Endothelial cell of umbilical vein (primary cell): ENCODE results near the gene KIAA0232. TPM values are rescaled to one million over a fixed set of nuclear protein-coding genes. Genes with fewer than 3 reads are reported as not detected.
A peak's percentile ranks its signal among the peaks of the same experiment; 100 is the strongest.

Experiments used
- BruUV-seq: library from RNA; stranded (reverse); fragments of 400-500 nt; replicated peaks from 2 replicates; lab custom pipeline; 2021; lab: Mats Ljungman, UMichigan
- CTCF ChIA-PET: fragments of 300-600, 350-600 bp; sonication (Branson Sonifier 250); formaldehyde crosslinking; loops from one replicate; lab custom pipeline; 2021; ENCODE audit warnings: antibody characterized with exemption, inconsistent platforms; lab: Charles Lee
- POLR2A ChIA-PET: fragments of 300-600, 350-600 bp; sonication (Branson Sonifier 250); formaldehyde crosslinking; loops from one replicate; lab custom pipeline; 2021; ENCODE audit warnings: antibody characterized with exemption, inconsistent platforms; lab: Charles Lee
- DNase-seq: peaks from one replicate; pipeline ENCODE4 v3.0.0-alpha.2; 2011; ENCODE audit warnings: low read depth, low spot score
- FAIRE-seq: peaks from 2 replicates; lab custom pipeline; 2011; peaks lifted over from hg19 to GRCh38; lab: Jason Lieb, UNC
- H2AFZ ChIP-seq: 2 replicates; pipeline ENCODE4 v1.6.0; 2012; ENCODE audit warnings: low read depth, low read length, control low read depth, inconsistent platforms
- H3K27ac ChIP-seq: 2 replicates; pipeline ENCODE4 v1.5.1; 2011; ENCODE audit warnings: low read depth, mild to moderate bottlenecking, control low read depth, low read length, moderate library complexity; ENCODE audit not compliant: insufficient read depth
- H3K27me3 ChIP-seq, 2 experiments: 2 replicates each; pipeline versions ENCODE4 v1.6.0 to v1.6.1; 2011; ENCODE audit warnings: low read length in 2 of 2, mixed read lengths in 1 of 2; ENCODE audit not compliant: control insufficient read depth in 2 of 2, insufficient read depth in 2 of 2
- H3K36me3 ChIP-seq, 2 experiments: 2 replicates in 1 of 2; 3 replicates in 1 of 2; pipeline ENCODE4 v1.5.1; 2011; ENCODE audit warnings: low read length in 2 of 2, mild to moderate bottlenecking in 1 of 2, moderate library complexity in 1 of 2; ENCODE audit not compliant: control insufficient read depth in 2 of 2, insufficient read depth in 2 of 2; ENCODE audit errors: extremely low read depth in 1 of 2
- H3K4me1 ChIP-seq: 3 replicates; pipeline ENCODE4 v1.5.1; 2011; ENCODE audit warnings: mild to moderate bottlenecking, low read length; ENCODE audit not compliant: control insufficient read depth, insufficient read depth; ENCODE audit errors: extremely low read depth
- H3K4me2 ChIP-seq: 2 replicates; pipeline ENCODE4 v1.6.1; 2011; ENCODE audit warnings: low read length, control low read depth, mixed read lengths; ENCODE audit not compliant: insufficient read depth
- H3K4me3 ChIP-seq, 3 experiments: fragments of 200-600 bp in 1 of 3; sonication (generic), shearing (Covaris generic) in 1 of 3; replicated peaks in 1 of 3; 2 replicates each; pipeline ENCODE4 v1.5.1; 2011 to 2016; ENCODE audit warnings: control low read depth in 3 of 3, low read length in 3 of 3, mild to moderate bottlenecking in 2 of 3, inconsistent platforms in 1 of 3, low read depth in 1 of 3, moderate library complexity in 1 of 3; ENCODE audit not compliant: insufficient read depth in 1 of 3
- H3K79me2 ChIP-seq: 2 replicates; pipeline ENCODE4 v1.6.0; 2012; ENCODE audit warnings: low read length, inconsistent platforms; ENCODE audit not compliant: control insufficient read depth, insufficient read depth
- H3K9ac ChIP-seq: replicated peaks from 2 replicates; pipeline ENCODE3; 2011; ENCODE audit warnings: low read length, control low read depth; ENCODE audit not compliant: insufficient read depth; ENCODE audit errors: extremely low read depth
- H3K9me1 ChIP-seq: replicated peaks from 3 replicates; pipeline ENCODE4 v1.6.0; 2011; ENCODE audit warnings: mild to moderate bottlenecking, low read length; ENCODE audit not compliant: control insufficient read depth, insufficient read depth; ENCODE audit errors: extremely low read depth
- H3K9me3 ChIP-seq: replicated peaks from 2 replicates; pipeline ENCODE4 v1.5.1; 2012; ENCODE audit warnings: low read length, inconsistent platforms; ENCODE audit not compliant: control insufficient read depth, insufficient read depth
- H4K20me1 ChIP-seq: replicated peaks from 2 replicates; pipeline ENCODE3; 2011; ENCODE audit warnings: mild to moderate bottlenecking, low read length; ENCODE audit not compliant: control insufficient read depth, insufficient read depth; ENCODE audit errors: extremely low read depth
- EZH2 ChIP-seq: IDR thresholded peaks from 2 replicates; pipeline ENCODE4 v1.6.1; 2012; ENCODE audit warnings: borderline replicate concordance, low read depth, mild to moderate bottlenecking, moderate library complexity, low read length, inconsistent platforms; ENCODE audit not compliant: severe bottlenecking
- FOS ChIP-seq: IDR thresholded peaks from 2 replicates; pipeline ENCODE4 v1.6.1; 2011; ENCODE audit warnings: mild to moderate bottlenecking, low read length, moderate library complexity, borderline replicate concordance; ENCODE audit not compliant: insufficient read depth
- GATA2 ChIP-seq: IDR thresholded peaks from 2 replicates; pipeline ENCODE4 v1.7.0; 2011; ENCODE audit warnings: low read depth, mild to moderate bottlenecking, moderate library complexity, mixed read lengths, low read length; ENCODE audit not compliant: insufficient read length, insufficient read depth
- JUN ChIP-seq: IDR thresholded peaks from 2 replicates; pipeline ENCODE4 v1.6.1; 2011; ENCODE audit warnings: borderline replicate concordance, low read depth; ENCODE audit not compliant: insufficient read length, insufficient read depth
- POLR2A ChIP-seq: IDR thresholded peaks from 2 replicates; pipeline ENCODE4 v1.6.1; 2012; ENCODE audit warnings: low read depth, mild to moderate bottlenecking, control low read depth, low read length
- POLR2AphosphoS5 ChIP-seq: IDR thresholded peaks from 2 replicates; pipeline ENCODE4 v1.6.1; 2012; ENCODE audit warnings: low read depth, mild to moderate bottlenecking, control low read depth, low read length, moderate library complexity; ENCODE audit not compliant: insufficient read depth
- dilution Hi-C: fragments of 300-500 bp; cut with MboI; formaldehyde crosslinking; loops from one replicate; pipeline ENCODE4 v1.15.0; 2019; ENCODE audit warnings: low sequenced_read_pairs; ENCODE audit not compliant: extremely low pct_ligation_motif_present
- intact Hi-C: fragments of 100-400 bp; cut with micrococcal nuclease; formaldehyde crosslinking; loops from one replicate; pipeline ENCODE4 v1.10.0; 2022
- polyA plus RNA-seq, 4 experiments: library from polyadenylated mRNA; depleted of rRNA in 3 of 4; stranded (reverse) in 3 of 4; unstranded in 1 of 4; fragments of >200 nt; gene quantifications; 2 replicates each; pipeline versions ENCODE4 v1.2.1 to v1.2.3, GENCODE V29; 2011 to 2012; ENCODE audit warnings: missing spikeins in 1 of 4
- total RNA-seq: library from RNA; stranded (reverse); gene quantifications from 2 replicates; pipeline ENCODE4 v1.2.3, GENCODE V29; 2021
- TF ChIP-seq, protein P1 (sequence below), 2 donors: IDR thresholded peaks; 1 replicate in 1 of 2; 2 replicates in 1 of 2; pipeline ENCODE4 v1.5.1; 2011; ENCODE audit warnings: low read length in 2 of 2, mild to moderate bottlenecking in 2 of 2, moderate library complexity in 2 of 2, control low read depth in 1 of 2, inconsistent platforms in 1 of 2, low read depth in 1 of 2; ENCODE audit not compliant: insufficient read depth in 1 of 2; ENCODE audit errors: extremely low read depth in 1 of 2

The KIAA0232 gene
- total and polyA plus RNA-seq, 2 donors (not counting 3 experiments of a cell fraction or from before 2014, with no cell fraction given) = 5.3 to 18.4 TPM

DNA sequence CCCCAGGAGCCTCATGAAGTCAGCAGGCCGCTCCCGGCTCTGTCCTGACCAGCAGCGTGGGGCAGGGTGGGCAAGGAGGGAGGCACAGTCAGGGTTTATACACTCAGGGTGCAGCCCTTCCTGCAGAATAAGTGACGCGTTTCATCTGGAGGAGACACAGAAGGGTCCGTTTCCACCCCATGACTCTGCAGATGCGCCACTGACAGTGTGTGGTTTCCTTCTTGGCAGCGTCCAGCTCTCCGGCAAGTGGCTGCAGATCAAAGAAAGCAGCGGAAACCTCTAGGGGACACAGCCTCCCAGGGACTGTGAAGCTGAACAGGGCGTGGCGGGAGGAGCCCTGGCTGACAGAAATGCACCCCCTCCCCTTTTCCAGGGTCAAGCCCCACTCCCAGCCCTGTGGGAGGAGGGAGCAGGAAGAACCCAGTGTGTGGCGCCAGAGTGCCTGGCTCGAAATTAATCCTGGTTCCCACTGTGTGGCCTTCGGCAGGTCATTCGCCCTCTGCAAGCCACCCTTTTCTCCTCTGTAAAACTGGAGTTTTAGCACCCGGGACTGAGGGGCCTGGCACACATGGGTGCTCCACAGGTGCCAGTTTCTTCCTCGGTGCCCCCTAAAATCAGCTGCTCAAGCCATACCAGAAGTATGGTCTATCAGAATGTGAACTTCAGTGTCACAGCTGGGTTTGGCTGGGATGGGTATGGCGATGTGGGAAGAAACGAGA is 109.8 kb downstream of the KIAA0232 start:
- dilution Hi-C loops = no loop called here
- Histone ChIP-seq H3K9me1 (no peaks in the 10 kb centered on the region), H3K27ac (no peak overlapping the region), H3K4me1 (no peaks in the 10 kb centered on the region), H3K4me3 (no peak overlapping the region), H4K20me1 (no peaks in the 10 kb centered on the region), H3K4me2 (no peak overlapping the region), H3K9ac (no peak overlapping the region), H2AFZ (peak overlapping the region; percentile 44), H3K79me2 (no peaks in the 10 kb centered on the region), H3K9me3 (no peaks in the 10 kb centered on the region), H3K36me3 (no peaks in the 10 kb centered on the region), H3K27me3 (no peaks in the 10 kb centered on the region)
- DNase-seq (no peak), FAIRE-seq (no peak)
- no TSS peak for BruUV-seq
- ChIA-PET CTCF (interaction anchor here (1.0 to 2.0 kb wide), 7 partner anchors 9 to 179 kb away, joined by 3 to 5 read pairs (median 3); partner anchors contain the start of gene GRPEL1), POLR2A (no interaction called here)
- no peak for TF ChIP-seq GATA2
- TF ChIP-seq POLR2AphosphoS5 = no peak
- TF ChIP-seq, protein P1, sequence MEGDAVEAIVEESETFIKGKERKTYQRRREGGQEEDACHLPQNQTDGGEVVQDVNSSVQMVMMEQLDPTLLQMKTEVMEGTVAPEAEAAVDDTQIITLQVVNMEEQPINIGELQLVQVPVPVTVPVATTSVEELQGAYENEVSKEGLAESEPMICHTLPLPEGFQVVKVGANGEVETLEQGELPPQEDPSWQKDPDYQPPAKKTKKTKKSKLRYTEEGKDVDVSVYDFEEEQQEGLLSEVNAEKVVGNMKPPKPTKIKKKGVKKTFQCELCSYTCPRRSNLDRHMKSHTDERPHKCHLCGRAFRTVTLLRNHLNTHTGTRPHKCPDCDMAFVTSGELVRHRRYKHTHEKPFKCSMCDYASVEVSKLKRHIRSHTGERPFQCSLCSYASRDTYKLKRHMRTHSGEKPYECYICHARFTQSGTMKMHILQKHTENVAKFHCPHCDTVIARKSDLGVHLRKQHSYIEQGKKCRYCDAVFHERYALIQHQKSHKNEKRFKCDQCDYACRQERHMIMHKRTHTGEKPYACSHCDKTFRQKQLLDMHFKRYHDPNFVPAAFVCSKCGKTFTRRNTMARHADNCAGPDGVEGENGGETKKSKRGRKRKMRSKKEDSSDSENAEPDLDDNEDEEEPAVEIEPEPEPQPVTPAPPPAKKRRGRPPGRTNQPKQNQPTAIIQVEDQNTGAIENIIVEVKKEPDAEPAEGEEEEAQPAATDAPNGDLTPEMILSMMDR (IDR thresholded peaks at IDR 0.05; ENCODE audit: extremely low read depth in 1 of 2, insufficient read depth in 1 of 2, low read depth in 1 of 2, low read length in 2 of 2) = no peak
- no peak for TF ChIP-seq EZH2
- TF ChIP-seq POLR2A = no peak
- TF ChIP-seq FOS = no peak
- no peak for TF ChIP-seq JUN
- intact Hi-C loops = no loop called here
